K562 treated with DMSO at 1 percent for 12 hours (cell line): Measurements from ENCODE around the gene LMO1. TPM values are rescaled to one million over a fixed set of nuclear protein-coding genes. Genes with fewer than 3 reads are reported as not detected.

Experiments used
- total RNA-seq: library from RNA; unstranded; fragments of 300-600 nt; gene quantifications from 2 replicates; pipeline ENCODE4 v1.2.3, GENCODE V29; 2022; ENCODE audit not compliant: insufficient read depth

Gene LMO1
- total RNA-seq, result not detected in 2 replicates

DNA sequence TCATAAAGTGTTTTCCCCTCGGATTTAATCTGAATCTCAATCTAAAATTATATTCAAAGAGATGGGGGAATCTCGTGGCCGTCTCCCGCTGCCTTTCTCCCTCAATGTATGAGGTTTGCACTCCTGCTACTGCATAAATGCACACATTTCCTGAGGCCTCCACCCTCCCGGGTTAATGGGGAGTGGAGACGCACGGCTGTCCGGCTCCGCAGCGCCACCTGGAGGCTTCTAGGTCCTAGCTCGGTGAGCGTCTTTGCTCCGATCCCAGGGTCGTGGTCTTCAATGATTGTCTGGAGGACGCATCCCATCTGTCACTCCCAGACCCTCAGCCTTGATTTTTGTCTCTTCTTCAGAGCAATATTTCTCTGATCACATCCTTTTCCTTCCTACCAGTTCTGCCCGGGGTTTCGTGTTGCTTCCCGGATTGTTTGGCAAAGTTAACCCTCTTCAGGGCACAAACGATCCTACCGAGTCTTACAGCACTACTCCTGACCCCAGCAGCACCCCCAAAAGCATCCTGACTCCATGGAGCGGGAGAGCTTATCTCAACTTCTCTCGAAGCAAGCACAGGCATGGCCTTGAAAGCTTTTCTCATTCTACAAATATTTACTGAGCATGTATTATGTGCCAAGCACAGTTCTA lies at the start of gene LMO1:
Gene LMO1 (minus strand): TSS at position 110 of the 642 bp plus-strand sequence. CDS start 516 bp downstream, outside the sequence.

Other genes starting within 250 kb of the LMO1 start
- gene TUB, start 182.7 kb downstream of the LMO1 start, total RNA-seq, result not detected in 2 replicates
- not detected in 2 replicates for gene RIC3, start 94.9 kb downstream of the LMO1 start, total RNA-seq